Spleen (tissue), 11 donors: ENCODE data around the gene ICAM2. TPM values are rescaled to one million over a fixed set of nuclear protein-coding genes. Genes with fewer than 3 reads are reported as not detected.

Experiments used
- DNase-seq: peaks from one replicate; pipeline ENCODE4 v3.0.0-alpha.2; 2020
- H3K27ac ChIP-seq, 8 donors: fragments of 200-600 bp; sonication (generic) in 7 of 8; 1 replicate in 4 of 8; 2 replicates in 4 of 8; pipeline versions ENCODE4 v1.5.0 to v1.8.0; 2016 to 2021; ENCODE audit warnings: inconsistent platforms in 4 of 8, mild to moderate bottlenecking in 4 of 8, moderate library complexity in 1 of 8
- H3K27me3 ChIP-seq, 7 donors: fragments of 200-600 bp; sonication (generic) in 6 of 7; replicated peaks in 1 of 7; 1 replicate in 4 of 7; 2 replicates in 3 of 7; pipeline versions ENCODE4 v1.5.0 to v1.8.0; 2016 to 2021; ENCODE audit warnings: inconsistent platforms in 3 of 7, mild to moderate bottlenecking in 1 of 7
- H3K36me3 ChIP-seq, 6 donors: fragments of 200-600 bp; sonication (generic) in 5 of 6; 1 replicate in 4 of 6; 2 replicates in 2 of 6; pipeline versions ENCODE4 v1.5.0 to v1.8.0; 2016 to 2021; ENCODE audit warnings: inconsistent platforms in 2 of 6
- H3K4me1 ChIP-seq, 6 donors: fragments of 200-600 bp; sonication (generic) in 5 of 6; 1 replicate in 3 of 6; 2 replicates in 3 of 6; pipeline versions ENCODE4 v1.5.0 to v1.8.0; 2016 to 2021; ENCODE audit warnings: inconsistent platforms in 3 of 6
- H3K4me3 ChIP-seq, 8 donors: fragments of 200-600 bp; sonication (generic) in 7 of 8; 1 replicate in 4 of 8; 2 replicates in 4 of 8; pipeline versions ENCODE4 v1.5.0 to v1.8.0; 2016 to 2021; ENCODE audit warnings: inconsistent platforms in 4 of 8, mild to moderate bottlenecking in 4 of 8, moderate library complexity in 2 of 8
- H3K9me3 ChIP-seq, 8 donors: fragments of 200-600 bp; sonication (generic) in 7 of 8; 1 replicate in 4 of 8; 2 replicates in 4 of 8; pipeline versions ENCODE4 v1.5.0 to v1.8.0; 2016 to 2021; ENCODE audit warnings: inconsistent platforms in 4 of 8
- POLR2A ChIP-seq, 3 donors: fragments of 450-650 bp; IDR thresholded peaks; one replicate each; pipeline ENCODE4 v1.5.1; 2017; ENCODE audit warnings: antibody characterized with exemption in 3 of 3, mild to moderate bottlenecking in 1 of 3
- POLR2AphosphoS5 ChIP-seq, 3 donors: sonication (generic); formaldehyde crosslinking; IDR thresholded peaks; one replicate each; pipeline ENCODE4 v1.5.1; 2017; ENCODE audit warnings: antibody characterized with exemption in 3 of 3
- WGBS, 5 donors: extraction: QIAGEN DNeasy Blood & Tissue Kit in 3 of 5; methylation state at CpG; one replicate each; pipeline versions ENCODE4 v1.1.5 to v1.1.7; 2013 to 2018; 5-methylcytosine and 5-hydroxymethylcytosine counted together
- intact Hi-C: fragments of 100-400 bp; cut with DNase I; formaldehyde crosslinking; loops from one replicate; pipeline ENCODE4 v1.15.0; 2023; ENCODE audit warnings: low total_unique reads
- polyA plus RNA-seq, 3 donors: library from polyadenylated mRNA; stranded (reverse); fragments of 200-250 nt; gene quantifications; one replicate each; pipeline ENCODE4 v1.2.1, GENCODE V29; 2013
- total RNA-seq, 7 donors: library from RNA; depleted of rRNA in 3 of 7; stranded (reverse); fragments of >200 nt in 3 of 7; fragmentation: NEBNext Ultra II Directional in 4 of 7; extraction: Animal tissue kit (Norgen Biotek cat#: 25700) in 4 of 7; gene quantifications; one replicate each; pipeline versions ENCODE4 v1.1.0 to v1.2.1, GENCODE V29; 2016 to 2021
- TF ChIP-seq, protein P1 (sequence below), 11 experiments: fragments of 200-600 bp in 7 of 11; fragments of 450-650 bp in 4 of 11; sonication (generic) in 4 of 11; IDR thresholded peaks in 8 of 11; conservative IDR thresholded peaks in 3 of 11; 1 replicate in 7 of 11; 2 replicates in 4 of 11; pipeline versions ENCODE4 v1.4.0 to v1.8.0; 2016 to 2021; ENCODE audit warnings: antibody characterized with exemption in 11 of 11, inconsistent platforms in 4 of 11, mild to moderate bottlenecking in 1 of 11
- donor health status: healthy with polysubstance abuse.
- donor health status: DM: no; HTN: no; CAD: no; lungs with moderate emphysema.
- donor health status: DM: no; HTN: no; CAD: no.
- donor health status: Bipolar disorder and iron deficiency.
- donor health status: healthy.
- donor health status: DM: no; HTN: no; CAD: no.
- donor health status: DM: yes; HTN: yes; CAD: no.

ICAM2 gene
- total and polyA plus RNA-seq, 10 donors, result 79.2 to 412 (median 173) TPM

DNA sequence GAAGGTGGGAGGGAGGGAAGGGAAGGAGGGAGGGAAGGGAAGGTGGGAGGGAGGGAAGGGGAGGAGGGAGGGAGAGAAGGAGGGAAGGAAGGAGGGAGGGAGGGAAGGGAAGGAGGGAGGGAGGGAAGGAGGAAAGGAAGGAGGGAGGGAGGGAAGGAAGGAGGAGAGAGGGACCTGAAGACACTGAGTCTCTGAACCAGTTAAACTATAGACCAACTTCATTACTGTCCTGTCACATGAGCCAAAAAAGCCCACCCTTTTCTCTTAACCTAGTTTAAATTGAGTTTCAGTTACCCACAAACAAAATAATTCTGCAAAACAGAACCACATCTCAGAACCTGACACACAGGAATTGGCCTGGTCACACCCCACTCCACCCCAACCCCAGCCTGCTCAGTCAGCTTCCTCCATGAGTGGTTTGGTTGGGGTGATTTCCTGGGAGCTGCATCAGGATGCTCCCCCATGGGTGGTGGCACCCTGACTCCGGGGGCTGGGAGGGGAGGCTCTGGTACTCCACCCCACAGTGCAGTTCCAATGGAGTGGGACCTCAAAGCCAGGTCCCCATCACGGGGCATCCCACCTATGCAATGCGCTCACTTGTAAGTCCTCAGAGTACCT, 27.0 kb downstream of the ICAM2 start:
- DNase-seq, result peak; percentile 74
- Histone ChIP-seq H3K9me3 (no peaks in the 10 kb centered on the region), H3K36me3 (no peaks in the 10 kb centered on the region), H3K27ac (peak overlapping the region in 2 of 8 donors; percentile 28 to 36), H3K27me3 (peaks cover 0 to 15% (median 0%) of the 10 kb centered on the region in 7 donors), H3K4me1 (peaks cover 16 to 70% (median 44%) of the 10 kb centered on the region in 6 donors), H3K4me3 (no peak overlapping the region)
- 71 to 90% (median 84%) methylated on average over 3 of the region's 3 CpGs for WGBS, 5 donors
- no peak for TF ChIP-seq POLR2A (IDR thresholded peaks at IDR 0.05)
- no peak for TF ChIP-seq POLR2AphosphoS5 (IDR thresholded peaks at IDR 0.05)
- TF ChIP-seq, protein P1, sequence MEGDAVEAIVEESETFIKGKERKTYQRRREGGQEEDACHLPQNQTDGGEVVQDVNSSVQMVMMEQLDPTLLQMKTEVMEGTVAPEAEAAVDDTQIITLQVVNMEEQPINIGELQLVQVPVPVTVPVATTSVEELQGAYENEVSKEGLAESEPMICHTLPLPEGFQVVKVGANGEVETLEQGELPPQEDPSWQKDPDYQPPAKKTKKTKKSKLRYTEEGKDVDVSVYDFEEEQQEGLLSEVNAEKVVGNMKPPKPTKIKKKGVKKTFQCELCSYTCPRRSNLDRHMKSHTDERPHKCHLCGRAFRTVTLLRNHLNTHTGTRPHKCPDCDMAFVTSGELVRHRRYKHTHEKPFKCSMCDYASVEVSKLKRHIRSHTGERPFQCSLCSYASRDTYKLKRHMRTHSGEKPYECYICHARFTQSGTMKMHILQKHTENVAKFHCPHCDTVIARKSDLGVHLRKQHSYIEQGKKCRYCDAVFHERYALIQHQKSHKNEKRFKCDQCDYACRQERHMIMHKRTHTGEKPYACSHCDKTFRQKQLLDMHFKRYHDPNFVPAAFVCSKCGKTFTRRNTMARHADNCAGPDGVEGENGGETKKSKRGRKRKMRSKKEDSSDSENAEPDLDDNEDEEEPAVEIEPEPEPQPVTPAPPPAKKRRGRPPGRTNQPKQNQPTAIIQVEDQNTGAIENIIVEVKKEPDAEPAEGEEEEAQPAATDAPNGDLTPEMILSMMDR (IDR thresholded peaks at IDR 0.05 in 8 of 11, conservative IDR thresholded peaks at IDR 0.05 in 3 of 11), result no peak
- intact Hi-C loops, result no loop called here

DNA sequence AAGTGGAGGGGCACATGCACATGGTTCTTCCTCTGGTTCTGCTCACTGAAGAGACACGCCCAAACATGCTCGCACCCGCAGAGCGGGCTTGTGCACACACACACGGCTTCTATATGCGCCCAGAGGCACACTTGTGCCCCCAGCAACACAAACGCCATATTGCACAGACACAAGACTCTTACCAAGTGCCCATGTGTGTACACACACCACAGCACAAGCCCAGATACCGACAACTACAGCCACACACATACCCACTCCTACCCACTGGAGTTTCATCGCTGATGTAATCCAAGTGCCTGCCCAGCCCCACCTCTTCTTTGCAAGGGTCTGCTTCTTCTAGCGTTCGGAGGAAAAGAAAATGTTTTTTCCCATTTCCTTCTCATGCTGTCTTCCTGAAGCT, 28.8 kb downstream of the ICAM2 start:
- 86 to 90% (median 87%) methylated on average over 11 of the region's 11 CpGs for WGBS, 5 donors
- H3K36me3 ChIP-seq, result no peaks in the 10 kb centered on the region
- peaks cover 16 to 72% (median 47%) of the 10 kb centered on the region in 6 donors for H3K4me1 ChIP-seq
- no peaks in the 10 kb centered on the region for H3K27me3 ChIP-seq
- peak; percentile 46 for DNase-seq
- TF ChIP-seq POLR2AphosphoS5 (IDR thresholded peaks at IDR 0.05), result no peak
- TF ChIP-seq POLR2A (IDR thresholded peaks at IDR 0.05), result no peak
- TF ChIP-seq, protein P1 (IDR thresholded peaks at IDR 0.05 in 8 of 11, conservative IDR thresholded peaks at IDR 0.05 in 3 of 11), result no peak
- H3K9me3 ChIP-seq, result no peaks in the 10 kb centered on the region
- intact Hi-C loops, result no loop called here
- no peak overlapping the region for H3K27ac ChIP-seq
- H3K4me3 ChIP-seq, result no peak overlapping the region

DNA sequence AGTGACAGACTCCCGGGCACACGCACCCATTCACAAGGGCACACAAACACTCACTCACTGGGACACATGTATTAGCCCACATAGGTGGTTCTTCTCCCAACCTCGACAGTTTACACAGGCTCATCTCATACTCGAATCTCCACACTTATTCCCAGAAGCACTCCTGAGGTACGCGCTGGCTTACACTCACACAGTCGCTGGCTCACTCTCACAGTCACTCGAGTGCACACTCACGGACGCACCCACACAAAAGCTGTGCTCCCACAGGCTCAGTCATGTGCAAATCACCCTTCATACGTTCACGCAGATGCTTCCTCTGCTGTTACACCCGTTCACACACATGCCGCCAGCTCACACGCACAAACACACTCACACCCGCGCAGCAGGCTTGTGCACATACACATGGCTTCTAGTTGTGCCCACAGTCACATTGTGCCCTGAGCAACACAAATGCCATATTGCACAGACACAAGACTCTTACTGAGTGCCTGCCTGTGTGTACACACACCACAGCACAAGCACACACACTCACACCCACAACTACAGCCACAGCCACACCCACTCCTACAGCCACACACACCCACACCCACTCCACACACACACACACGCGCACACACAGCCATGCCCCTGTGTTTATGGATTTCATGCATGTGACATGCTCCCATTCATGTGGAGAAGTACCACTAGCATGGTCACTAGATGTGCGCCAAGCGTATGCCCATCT, 30.6 kb downstream of the ICAM2 start:
- WGBS, 5 donors, result 86 to 91% (median 87%) methylated on average over 21 of the region's 21 CpGs
- Histone ChIP-seq H3K9me3 (no peaks in the 10 kb centered on the region), H3K36me3 (no peaks in the 10 kb centered on the region), H3K27ac (no peak overlapping the region), H3K4me1 (peaks cover 22 to 87% (median 60%) of the 10 kb centered on the region in 6 donors), H3K4me3 (no peak overlapping the region), H3K27me3 (no peaks in the 10 kb centered on the region)
- intact Hi-C loops, result loop anchor here (10.0 kb wide), 1 partner anchor 65 kb away; no protein-coding TSS in a partner anchor
- peak; percentile 38 for DNase-seq
- no peak for TF ChIP-seq POLR2A (IDR thresholded peaks at IDR 0.05)
- TF ChIP-seq, protein P1 (IDR thresholded peaks at IDR 0.05 in 8 of 11, conservative IDR thresholded peaks at IDR 0.05 in 3 of 11), result no peak
- TF ChIP-seq POLR2AphosphoS5 (IDR thresholded peaks at IDR 0.05), result no peak
